K562 (cell line): Measurements from ENCODE around the gene TNIK. TPM values are rescaled to one million over a fixed set of nuclear protein-coding genes. Genes with fewer than 3 reads are reported as not detected.

Experiments
- ATAC-seq: fragments of 200-7000 bp; cut with Tn5 transposase; 3 replicates; pipeline ENCODE4 v1.9.1; 2020; ENCODE audit warnings: moderate library complexity
- BruUV-seq: library from RNA; stranded (reverse); fragments of 400-500 nt; replicated peaks from 2 replicates; lab custom pipeline; 2021; lab: Mats Ljungman, UMichigan
- CTCF ChIA-PET: fragments of 300-600 bp; formaldehyde crosslinking; extraction: SDS; loops from one replicate; lab custom pipeline; 2021; ENCODE audit warnings: low intra/inter-chr PET ratio; lab: Yijun Ruan, JAX
- POLR2A ChIA-PET: fragments of 300-600, 350-650 bp; sonication (Branson Sonifier 250); formaldehyde crosslinking; extraction: SDS; loops from one replicate; lab custom pipeline; 2021; ENCODE audit warnings: antibody characterized with exemption, inconsistent platforms; lab: Yijun Ruan, JAX
- DNase-seq, 4 experiments: peaks; one replicate each; pipeline versions ENCODE4 v3.0.0 to v3.0.0-alpha.2; 2011 to 2018; ENCODE audit warnings: low spot score in 3 of 4, mixed read lengths in 3 of 4; ENCODE audit errors: extremely low read depth in 1 of 4
- FAIRE-seq: peaks from 2 replicates; lab custom pipeline; 2011; peaks lifted over from hg19 to GRCh38; lab: Jason Lieb, UNC
- H2AFZ ChIP-seq: 2 replicates; pipeline ENCODE4 v1.6.0; 2011; ENCODE audit warnings: low read depth, low read length, control low read depth, inconsistent platforms
- H3K27ac ChIP-seq: fragments of 200-600 bp; 3 replicates; pipeline ENCODE4 v1.8.0; 2011; ENCODE audit warnings: low read depth, mild to moderate bottlenecking, control low read depth, inconsistent platforms, low read length, moderate library complexity, mixed read lengths; ENCODE audit errors: extremely low read depth
- H3K27me3 ChIP-seq, 2 experiments: fragments of 300-600 bp in 1 of 2; 2 replicates in 1 of 2; 3 replicates in 1 of 2; pipeline versions ENCODE4 v1.6.0 to v1.8.0; 2011; ENCODE audit warnings: inconsistent platforms in 2 of 2, low read length in 2 of 2, mild to moderate bottlenecking in 1 of 2, mixed read lengths in 1 of 2, moderate library complexity in 1 of 2; ENCODE audit not compliant: control insufficient read depth in 2 of 2, insufficient read depth in 2 of 2
- H3K36me3 ChIP-seq: fragments of 300-600 bp; 3 replicates; pipeline ENCODE4 v1.8.0; 2011; ENCODE audit warnings: mild to moderate bottlenecking, low read length, inconsistent platforms; ENCODE audit not compliant: control insufficient read depth, insufficient read depth
- H3K4me1 ChIP-seq, 2 experiments: fragments of 200-600 bp in 1 of 2; replicated peaks in 1 of 2; 2 replicates in 1 of 2; 3 replicates in 1 of 2; pipeline versions ENCODE4 v1.5.1 to v1.8.0; 2011; ENCODE audit warnings: inconsistent platforms in 2 of 2, low read length in 2 of 2, mild to moderate bottlenecking in 1 of 2, mixed read lengths in 1 of 2, moderate library complexity in 1 of 2; ENCODE audit not compliant: control insufficient read depth in 2 of 2, insufficient read depth in 2 of 2
- H3K4me2 ChIP-seq: 2 replicates; pipeline ENCODE4 v1.6.1; 2011; ENCODE audit warnings: low read length, control low read depth, inconsistent platforms, mixed read lengths; ENCODE audit not compliant: insufficient read depth
- H3K4me3 ChIP-seq: fragments of 200-600 bp; sonication (generic), shearing (Covaris generic); 2 replicates; pipeline ENCODE4 v1.5.1; 2016; ENCODE audit warnings: control low read depth, inconsistent platforms
- H3K79me2 ChIP-seq: fragments of 200-600 bp; 3 replicates; pipeline ENCODE4 v1.8.0; 2011; ENCODE audit warnings: low read length, inconsistent platforms; ENCODE audit not compliant: control insufficient read depth, insufficient read depth
- H3K9ac ChIP-seq, 2 experiments: 2 replicates each; pipeline versions ENCODE4 v1.6.0 to v1.6.1; 2011; ENCODE audit warnings: low read depth in 2 of 2, low read length in 2 of 2, control low read depth in 1 of 2, inconsistent platforms in 1 of 2, mild to moderate bottlenecking in 1 of 2, mixed read lengths in 1 of 2; ENCODE audit not compliant: insufficient read depth in 1 of 2
- H3K9me1 ChIP-seq: one replicate; pipeline ENCODE4 v1.6.0; 2011; ENCODE audit warnings: inconsistent platforms, mild to moderate bottlenecking, low read length, moderate library complexity; ENCODE audit not compliant: control insufficient read depth, insufficient read depth
- H3K9me3 ChIP-seq: replicated peaks from 2 replicates; pipeline ENCODE4 v1.5.1; 2011; ENCODE audit warnings: low read depth, low read length, inconsistent platforms; ENCODE audit not compliant: control insufficient read depth, insufficient read depth
- H4K20me1 ChIP-seq: replicated peaks from 2 replicates; pipeline ENCODE4 v1.6.1; 2011; ENCODE audit warnings: low read length, inconsistent platforms, mixed read lengths; ENCODE audit not compliant: control insufficient read depth, insufficient read depth
- BRF2 ChIP-seq: IDR thresholded peaks from 3 replicates; pipeline ENCODE4 v1.6.1; 2011; ENCODE audit warnings: borderline replicate concordance, mild to moderate bottlenecking; ENCODE audit not compliant: insufficient read length, insufficient read depth
- ILF3 ChIP-seq: fragments of 450-650 bp; IDR thresholded peaks from 2 replicates; pipeline ENCODE4 v1.6.1; 2018; ENCODE audit warnings: antibody characterized with exemption, mild to moderate bottlenecking, moderate library complexity, borderline replicate concordance
- KAT8 ChIP-seq: fragments of 450-650 bp; IDR thresholded peaks from 2 replicates; pipeline ENCODE4 v1.6.1; 2016; ENCODE audit warnings: low read depth, mild to moderate bottlenecking
- MAFG ChIP-seq: fragments of 450-650 bp; conservative IDR thresholded peaks from 2 replicates; pipeline ENCODE4 v1.6.1; 2016; ENCODE audit warnings: missing genetic modification characterization, missing compliant biosample characterization
- MBD1 ChIP-seq: fragments of 250-450 bp; sonication (Bioruptor Pico); IDR thresholded peaks from 2 replicates; pipeline ENCODE4 v1.8.0; 2022; ENCODE audit warnings: inconsistent platforms
- SMARCB1 ChIP-seq: IDR thresholded peaks from 2 replicates; pipeline ENCODE4 v1.6.1; 2011; ENCODE audit warnings: improper control_type of control experiment, low read depth; ENCODE audit not compliant: insufficient read length
- ZNF395 ChIP-seq: fragments of 200-800 bp; sonication (Bioruptor generic); IDR thresholded peaks from 2 replicates; pipeline ENCODE4 v1.6.1; 2017; ENCODE audit warnings: missing genetic modification characterization, missing compliant biosample characterization
- ZNF445 ChIP-seq: fragments of 250-450 bp; sonication (Bioruptor Pico); IDR thresholded peaks from 2 replicates; pipeline ENCODE4 v1.4.0; 2020; ENCODE audit warnings: low read depth, mild to moderate bottlenecking, moderate library complexity
- WGBS: fragments of 100-300 bp; shearing (Covaris generic); methylation state at CpG from one replicate; pipeline ENCODE4 v1.1.6; 2016; ENCODE audit warnings: low coverage, mixed read lengths; ENCODE audit not compliant: insufficient coverage; ENCODE audit errors: missing lambda C conversion rate; 5-methylcytosine and 5-hydroxymethylcytosine counted together
- in situ Hi-C: fragments of 300-500 bp; cut with MboI; formaldehyde crosslinking; loops from 4 replicates; pipeline ENCODE4 v1.15.0; 2018; ENCODE audit warnings: inconsistent platforms, mixed read lengths
- intact Hi-C: fragments of 100-400 bp; cut with micrococcal nuclease; formaldehyde crosslinking; loops from 2 replicates; pipeline ENCODE4 v1.14.2; 2022
- polyA plus RNA-seq, 8 experiments: library from polyadenylated mRNA; depleted of rRNA in 4 of 8; stranded (reverse) in 5 of 8; unstranded in 3 of 8; fragments of >200 nt; fragmentation: Nextera tagmentation in 2 of 8; fragmentation: Illumina TruSeq in 1 of 8; extraction: Ambion mirVana in 2 of 8; extraction: Trizol in 1 of 8; gene quantifications; 2 replicates each; pipeline versions ENCODE4 v1.2.1 to v1.2.3, GENCODE V29; 2011 to 2014; ENCODE audit warnings: inconsistent platforms in 1 of 8, missing spikeins in 1 of 8
- total RNA-seq, 7 experiments: library from RNA; depleted of rRNA in 6 of 7; stranded (reverse); fragments of >200 nt in 6 of 7; fragmentation: Illumina TruSeq in 2 of 7; extraction: Trizol in 2 of 7; gene quantifications; 2 replicates each; pipeline versions ENCODE4 v1.2.1 to v1.2.3, GENCODE V29; 2011 to 2021; ENCODE audit warnings: low replicate concordance in 1 of 7
- TF ChIP-seq, protein P1 (sequence below), 2 experiments: fragments of 450-650 bp in 1 of 2; sonication (generic) in 1 of 2; formaldehyde crosslinking; conservative IDR thresholded peaks; 2 replicates each; pipeline versions ENCODE4 v1.4.0 to v1.8.1; 2020 to 2022; ENCODE audit warnings: mild to moderate bottlenecking in 1 of 2, missing genetic modification reagents in 1 of 2
- TF ChIP-seq, protein P2 (sequence below): fragments of 250-450 bp; sonication (Bioruptor Pico); IDR thresholded peaks from 2 replicates; pipeline ENCODE4 v1.5.0; 2021; ENCODE audit warnings: mild to moderate bottlenecking, moderate library complexity

TNIK gene
- total and polyA plus RNA-seq, 9 of the 15 experiments (the other 6 are each of a cell fraction or from before 2014, with no cell fraction given): 6.6 to 39.0 (median 24.7) TPM

GRCh38 chr3:171234298-171235010 is 225.8 kb downstream of the TNIK start:
- H3K9ac ChIP-seq: no peak overlapping the region
- no peaks in the 10 kb centered on the region for H3K9me1 ChIP-seq
- H3K36me3 ChIP-seq: no peaks in the 10 kb centered on the region
- no peaks in the 10 kb centered on the region for H3K27me3 ChIP-seq
- no peaks in the 10 kb centered on the region for H3K9me3 ChIP-seq
- intact Hi-C loops: no loop called here
- WGBS: 82% methylated on average over 8 of the region's 8 CpGs
- FAIRE-seq (no peak), ATAC-seq (no peak), DNase-seq (no peak)
- no peak overlapping the region for H3K4me2 ChIP-seq
- H3K4me3 ChIP-seq: no peak overlapping the region
- no peak overlapping the region for H3K27ac ChIP-seq
- TF ChIP-seq SMARCB1: no peak
- no peak for TF ChIP-seq ILF3
- no peak for TF ChIP-seq MBD1 (CRISPR knock-in tag)
- TF ChIP-seq, protein P1, sequence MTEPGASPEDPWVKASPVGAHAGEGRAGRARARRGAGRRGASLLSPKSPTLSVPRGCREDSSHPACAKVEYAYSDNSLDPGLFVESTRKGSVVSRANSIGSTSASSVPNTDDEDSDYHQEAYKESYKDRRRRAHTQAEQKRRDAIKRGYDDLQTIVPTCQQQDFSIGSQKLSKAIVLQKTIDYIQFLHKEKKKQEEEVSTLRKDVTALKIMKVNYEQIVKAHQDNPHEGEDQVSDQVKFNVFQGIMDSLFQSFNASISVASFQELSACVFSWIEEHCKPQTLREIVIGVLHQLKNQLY (CRISPR knock-in tag; conservative IDR thresholded peaks at IDR 0.05): no peak
- TF ChIP-seq ZNF445: no peak
- TF ChIP-seq, protein P2, sequence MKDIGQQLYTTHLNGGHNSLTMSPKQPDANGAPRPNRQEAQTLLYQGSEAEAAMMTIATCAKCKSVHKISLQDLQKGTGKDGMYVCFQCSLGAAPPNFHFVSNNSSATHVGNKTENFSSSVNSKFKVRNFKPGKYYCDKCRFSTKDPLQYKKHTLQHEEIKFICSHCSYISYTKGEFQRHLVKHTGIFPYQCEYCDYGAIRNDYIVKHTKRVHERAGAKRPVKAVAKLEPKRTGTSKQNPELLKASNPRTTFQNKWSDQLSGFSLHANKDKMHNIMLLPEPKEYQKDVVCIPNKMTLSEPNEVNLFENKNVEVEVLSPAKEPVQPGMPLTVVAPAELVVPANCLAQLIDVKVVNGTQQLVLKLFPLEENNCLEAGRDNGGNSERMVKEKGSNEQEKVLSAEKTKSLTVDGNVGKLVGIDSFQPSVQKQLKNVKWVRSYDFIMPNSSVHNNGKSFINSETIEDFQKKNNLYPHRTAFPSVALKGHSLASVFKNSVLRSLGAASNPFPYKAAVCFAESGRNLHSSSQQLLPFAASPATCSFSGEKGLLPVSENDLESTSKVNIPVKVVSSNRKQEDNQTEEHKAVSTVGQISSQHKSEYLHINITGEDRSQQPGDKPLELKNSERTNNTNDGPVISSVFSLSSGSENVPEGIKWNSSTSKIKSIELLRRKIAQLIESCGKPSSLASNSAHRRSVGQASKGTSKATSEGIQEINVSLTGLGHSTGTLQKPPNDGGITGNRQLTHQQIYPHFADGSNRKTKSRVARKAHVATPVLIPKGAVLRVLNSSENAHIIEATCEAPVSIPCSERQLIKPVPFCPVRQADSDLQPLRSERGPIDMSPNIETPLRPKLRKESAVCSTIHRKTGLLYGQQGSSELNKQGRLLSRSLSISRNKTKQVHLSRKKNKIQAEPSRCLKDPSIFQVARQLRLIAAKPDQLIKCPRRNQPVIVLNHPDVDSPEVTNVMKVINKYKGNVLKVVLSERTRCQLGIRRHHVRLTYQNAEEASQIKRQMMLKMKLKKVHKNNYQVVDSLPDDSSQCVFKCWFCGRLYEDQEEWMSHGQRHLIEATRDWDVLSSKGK (CRISPR knock-in tag): no peak
- TF ChIP-seq BRF2: no peak
- no peak for TF ChIP-seq MAFG (tag)
- no peak for TF ChIP-seq KAT8
- TF ChIP-seq ZNF395: no peak
- BruUV-seq: no TSS peak
- peaks cover 0 to 12% of the 10 kb centered on the region in 2 experiments; a peak in 2 of 5 replicates for H3K4me1 ChIP-seq
- ChIA-PET CTCF (no interaction called here), POLR2A (interaction anchor here (0.6 kb wide), 1 partner anchor 10 kb away, joined by 3 read pairs; no protein-coding TSS in a partner anchor)
- no peaks in the 10 kb centered on the region; the same call in 2 of the 3 replicates for H3K79me2 ChIP-seq
- H2AFZ ChIP-seq: no peak overlapping the region
- in situ Hi-C loops: no loop called here
- no peaks in the 10 kb centered on the region for H4K20me1 ChIP-seq
